Left hindlimb (tissue), 1 donor: ENCODE measurements around the gene ZC3H12A.

Source experiments
- DNase-seq: peaks from one replicate; pipeline ENCODE4 v3.0.0-alpha.2; 2018

Gene ZC3H12A

GRCh38 chr1:37456614-37457013 lies 17.8 kb upstream of the ZC3H12A start:
- DNase-seq: no peak

- no peak for DNase-seq
Measured at GRCh38 chr1:37458551-37458950, 15.8 kb upstream of the ZC3H12A start.

GRCh38 chr1:37461698-37462436 lies 12.5 kb upstream of the ZC3H12A start:
- DNase-seq: no peak

- no peak for DNase-seq
Measured at GRCh38 chr1:37464443-37464842, 9.9 kb upstream of the ZC3H12A start.

GRCh38 chr1:37465593-37466517 lies 8.5 kb upstream of the ZC3H12A start:
- no peak for DNase-seq

GRCh38 chr1:37468037-37468436 lies 6.3 kb upstream of the ZC3H12A start:
- no peak for DNase-seq

GRCh38 chr1:37469386-37469785 lies 5.0 kb upstream of the ZC3H12A start:
- DNase-seq: no peak

GRCh38 chr1:37471345-37472231 lies 2.8 kb upstream of the ZC3H12A start:
- peak; percentile 62 for DNase-seq

- DNase-seq: no peak
Measured at GRCh38 chr1:37472281-37472680, 2.1 kb upstream of the ZC3H12A start.

- DNase-seq: no peak
Measured at GRCh38 chr1:37472994-37473393, 1.4 kb upstream of the ZC3H12A start.

- no peak for DNase-seq
Measured at GRCh38 chr1:37473431-37474045, 842 bp upstream of the ZC3H12A start.

GRCh38 chr1:37474697-37475379 lies 458 bp downstream of the ZC3H12A start:
- no peak for DNase-seq

GRCh38 chr1:37475380-37476086 lies 1.2 kb downstream of the ZC3H12A start:
- no peak for DNase-seq

- DNase-seq: no peak
Measured at GRCh38 chr1:37476087-37476452, 1.7 kb downstream of the ZC3H12A start.

- DNase-seq: no peak
Measured at GRCh38 chr1:37476460-37477197, 2.2 kb downstream of the ZC3H12A start.

GRCh38 chr1:37477198-37477931 lies 3.0 kb downstream of the ZC3H12A start:
- DNase-seq: no peak

- DNase-seq: no peak
Measured at GRCh38 chr1:37477946-37478345, 3.6 kb downstream of the ZC3H12A start.

- DNase-seq: no peak
Measured at GRCh38 chr1:37478451-37478881, 4.1 kb downstream of the ZC3H12A start.

GRCh38 chr1:37478890-37479254 lies 4.5 kb downstream of the ZC3H12A start:
- DNase-seq: no peak
